Stimulated activated CD8-positive, alpha-beta memory T cell treated with anti-CD3 and anti-CD28 coated beads, Interleukin-7, amount 100 ng/mL, for 48 hours (primary cell): ENCODE results near the gene RPL29.

ENCODE experiments used
- DNase-seq, 2 donors: peaks; one replicate each; pipeline ENCODE4 v3.0.0-alpha.2; 2020; ENCODE audit warnings: low read depth in 1 of 2; ENCODE audit errors: extremely low read depth in 1 of 2

Gene RPL29

GRCh38 chr3:51966486-51966885 is 29.2 kb downstream of the RPL29 start:
- DNase-seq, result no peak

GRCh38 chr3:51966016-51966415 is 29.7 kb downstream of the RPL29 start:
- no peak for DNase-seq

- DNase-seq, result no peak
Observed at GRCh38 chr3:51964521-51964920, 31.2 kb downstream of the RPL29 start.

- DNase-seq, result no peak
Observed at GRCh38 chr3:51963951-51964451, 31.7 kb downstream of the RPL29 start.

GRCh38 chr3:51962854-51963530 is 32.7 kb downstream of the RPL29 start:
- DNase-seq, result no peak

GRCh38 chr3:51961602-51962569 is 33.8 kb downstream of the RPL29 start:
- DNase-seq, result no peak

GRCh38 chr3:51961011-51961410 is 34.7 kb downstream of the RPL29 start:
- no peak for DNase-seq

GRCh38 chr3:51960386-51960785 is 35.3 kb downstream of the RPL29 start:
- DNase-seq, result no peak

GRCh38 chr3:51959651-51960050 is 36.0 kb downstream of the RPL29 start:
- no peak for DNase-seq

- DNase-seq, result no peak
Observed at GRCh38 chr3:51958603-51959521, 36.8 kb downstream of the RPL29 start.

- DNase-seq, result no peak
Observed at GRCh38 chr3:51957520-51958205, 38.0 kb downstream of the RPL29 start.

- DNase-seq, result no peak
Observed at GRCh38 chr3:51955893-51956770, 39.6 kb downstream of the RPL29 start.

- no peak for DNase-seq
Observed at GRCh38 chr3:51955175-51955892, 40.4 kb downstream of the RPL29 start, which contains the start of gene GPR62. GPR62 (plus strand) TSS chr3:51955381; CDS start chr3:51955653, 272 bp downstream.

- DNase-seq, result no peak
Observed at GRCh38 chr3:51954713-51955112, 41.0 kb downstream of the RPL29 start.

GRCh38 chr3:51954105-51954504 is 41.6 kb downstream of the RPL29 start:
- no peak for DNase-seq

- DNase-seq, result no peak
Observed at GRCh38 chr3:51953445-51953844, 42.2 kb downstream of the RPL29 start.

- no peak for DNase-seq
Observed at GRCh38 chr3:51950899-51951298, 44.8 kb downstream of the RPL29 start.

GRCh38 chr3:51949121-51949520 is 46.6 kb downstream of the RPL29 start:
- DNase-seq, result no peak
